IPS-NIHi7 (cell line): ENCODE data around the gene LHFPL3.
"Not testable (repeated sequence)": the region's sequence is repeated elsewhere in the genome, so short reads cannot be mapped to it uniquely, and the experiment has no call there.

Experiments
- DNase-seq: peaks from one replicate; pipeline ENCODE4 v3.0.0; 2012; ENCODE audit warnings: mixed read lengths; ENCODE audit errors: extremely low spot score

The LHFPL3 gene

DNA sequence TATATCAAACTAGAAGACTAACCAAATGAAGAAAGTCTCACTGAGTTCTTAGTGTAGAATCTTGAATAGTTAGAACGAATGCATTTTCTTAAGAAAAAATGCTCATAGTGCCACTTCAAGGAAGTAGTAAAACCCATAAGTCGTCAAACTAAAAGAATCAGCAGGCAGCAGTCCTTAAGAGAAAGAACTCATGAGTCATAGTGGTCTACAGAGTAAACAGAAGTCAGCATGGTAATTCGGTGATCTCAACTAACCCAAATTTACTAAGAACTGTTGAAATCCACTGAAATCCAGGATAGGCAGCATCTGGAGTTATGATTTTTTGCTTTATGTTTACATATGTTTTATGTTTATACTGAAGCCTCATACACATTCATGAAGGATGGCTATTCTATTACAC is 256.2 kb downstream of the LHFPL3 start:
- no peak for DNase-seq

DNA sequence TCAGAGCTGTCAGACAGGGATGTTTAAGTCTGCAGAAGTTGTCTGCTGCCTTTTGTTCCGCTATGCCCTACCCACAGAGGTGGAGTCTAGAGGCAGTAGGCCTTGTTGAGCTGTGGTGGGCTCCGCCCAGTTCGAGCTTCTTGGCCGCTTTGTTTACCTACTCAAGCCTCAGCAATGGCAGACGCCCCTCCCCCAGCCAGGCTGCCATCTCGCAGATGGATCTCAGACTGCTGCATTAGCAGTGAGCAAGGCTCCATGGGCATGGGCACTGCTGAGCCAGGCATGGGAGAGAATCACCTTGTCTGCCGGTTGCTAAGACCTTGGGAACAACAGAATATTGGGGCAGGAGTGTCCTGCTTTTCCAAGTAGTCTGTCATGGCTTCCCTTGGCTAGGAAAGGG is 267.2 kb downstream of the LHFPL3 start:
- DNase-seq: not testable (repeated sequence)

DNA sequence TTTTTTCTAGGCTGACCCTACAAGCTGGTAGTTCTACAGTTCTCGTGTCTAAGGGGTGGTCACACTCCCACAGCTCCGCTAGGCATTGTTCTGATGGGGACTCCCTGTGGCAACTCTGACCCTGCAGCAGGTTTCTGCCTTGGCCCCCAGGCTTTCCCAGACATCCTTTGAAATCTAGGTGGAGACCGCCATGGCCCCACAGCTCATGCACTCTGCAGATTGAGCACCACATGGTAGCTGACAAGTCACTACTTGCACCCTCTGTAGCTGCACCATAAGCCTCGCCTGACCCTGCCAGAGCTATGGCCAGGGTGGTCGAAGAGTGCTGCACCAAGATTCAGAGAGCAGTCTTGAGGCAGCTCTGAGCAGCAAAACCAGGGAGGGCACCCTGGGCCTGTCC is 275.6 kb downstream of the LHFPL3 start:
- DNase-seq: no peak

DNA sequence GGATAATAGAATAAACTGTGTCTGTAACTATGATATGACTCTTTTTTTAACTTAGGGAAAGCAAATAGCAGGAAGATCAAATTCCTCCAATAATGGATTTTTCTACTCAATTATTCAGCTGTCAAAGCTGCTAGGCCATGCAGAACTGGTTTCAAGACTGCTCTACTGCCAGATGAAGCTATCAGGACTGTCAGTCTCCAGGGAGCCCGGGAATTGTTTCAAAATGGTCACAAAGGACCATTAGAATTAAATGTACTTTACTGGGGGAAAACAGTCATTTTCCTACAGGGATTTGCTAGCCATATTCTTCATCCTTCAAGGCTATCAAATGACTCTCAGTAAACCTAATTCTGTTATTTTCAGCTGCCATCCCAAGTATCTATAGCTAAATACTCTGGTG is 276.3 kb downstream of the LHFPL3 start:
- no peak for DNase-seq

DNA sequence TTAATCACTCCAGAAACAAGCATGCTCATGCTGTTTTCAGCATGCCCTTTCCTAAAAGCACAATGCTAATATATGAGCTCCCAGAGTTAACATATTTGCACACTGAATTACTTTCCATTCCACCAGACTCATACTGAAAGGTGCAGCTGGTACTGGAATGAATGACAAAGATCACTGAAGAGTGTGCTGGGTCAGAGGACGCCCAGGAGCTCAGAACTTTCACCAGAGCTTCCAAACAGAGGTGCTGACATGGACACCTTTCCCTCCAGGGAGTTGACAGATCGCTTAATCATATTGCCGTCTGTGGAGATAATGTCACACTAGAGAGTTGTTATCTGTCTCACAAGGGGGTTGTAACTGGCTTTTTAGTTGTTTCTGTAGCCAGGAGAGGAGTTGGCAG is 292.9 kb downstream of the LHFPL3 start:
- DNase-seq: no peak

DNA sequence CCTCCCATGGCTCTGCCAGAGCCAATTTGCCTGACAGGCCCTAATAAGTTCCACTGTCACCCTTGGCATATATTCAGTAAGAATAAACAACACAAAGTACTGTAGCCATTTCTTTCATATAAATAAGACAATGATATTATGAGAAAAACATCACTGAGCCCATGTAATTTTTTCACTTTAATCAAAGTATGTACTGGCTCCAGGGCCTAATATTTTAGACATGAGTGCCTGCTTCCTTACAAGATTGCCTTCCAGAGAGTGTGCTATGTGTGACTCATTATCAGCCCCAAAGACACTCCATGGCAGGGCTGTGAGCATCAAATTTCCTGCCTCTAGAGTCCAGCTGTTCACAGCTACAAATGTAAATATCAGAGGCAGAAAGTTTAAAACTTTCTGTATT is 297.6 kb downstream of the LHFPL3 start:
- DNase-seq: no peak

DNA sequence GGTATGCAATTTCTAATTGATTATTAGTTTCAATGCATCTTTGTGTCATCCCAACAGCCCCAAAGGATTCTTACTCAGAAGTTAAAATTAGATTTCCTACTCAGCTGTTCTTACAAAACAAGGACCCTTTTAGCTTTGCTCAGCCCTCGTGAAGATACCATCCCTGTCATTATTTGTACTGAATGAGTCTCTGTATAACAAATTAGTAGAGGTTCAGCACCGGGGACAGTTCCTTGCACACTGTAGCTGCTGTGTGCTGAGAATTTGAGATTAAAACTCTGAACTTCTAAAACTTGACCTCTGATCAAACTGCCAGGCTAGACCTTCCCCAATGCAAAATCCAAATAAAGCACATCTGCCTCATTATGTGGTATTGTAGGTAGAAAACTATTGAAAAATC is 299.1 kb downstream of the LHFPL3 start:
- peak; percentile 49 for DNase-seq

DNA sequence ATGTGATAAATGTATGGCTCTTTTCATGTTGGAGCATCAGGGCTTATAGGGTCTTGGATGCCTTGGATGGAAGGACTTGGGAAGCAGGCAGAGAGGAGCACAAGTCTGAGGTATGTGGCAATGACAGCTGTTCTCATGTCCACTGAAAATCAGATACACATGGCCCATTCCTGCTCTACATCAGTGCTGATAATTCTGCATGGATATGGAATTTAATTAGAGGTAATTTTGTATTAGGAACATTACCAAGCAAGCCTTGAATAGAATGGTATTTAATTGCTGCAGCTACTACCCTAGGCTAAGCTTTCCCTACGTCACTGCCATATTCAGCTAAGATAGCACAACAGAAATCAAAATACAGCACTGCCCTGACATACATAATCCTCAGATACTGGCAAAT is 299.6 kb downstream of the LHFPL3 start:
- DNase-seq: no peak

DNA sequence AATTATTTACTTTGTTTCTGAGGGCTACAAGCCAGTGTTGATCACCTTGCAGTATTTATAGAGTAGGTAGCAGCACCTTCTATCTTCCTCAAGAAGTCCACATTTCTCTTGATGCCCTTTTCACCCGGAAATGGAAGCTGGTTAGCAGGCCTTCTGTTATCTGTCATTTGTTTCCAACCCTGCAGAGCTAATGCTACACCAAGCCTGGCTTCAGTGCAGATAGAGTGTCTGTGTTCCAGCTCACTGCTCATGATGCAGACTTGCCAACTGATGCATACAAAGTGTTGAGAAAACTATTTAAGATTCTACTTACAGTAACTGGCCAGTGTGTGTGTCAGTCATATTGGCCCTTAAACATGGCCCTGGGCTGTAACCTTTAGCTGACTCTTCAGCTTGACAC is 301.0 kb downstream of the LHFPL3 start:
- DNase-seq: no peak

DNA sequence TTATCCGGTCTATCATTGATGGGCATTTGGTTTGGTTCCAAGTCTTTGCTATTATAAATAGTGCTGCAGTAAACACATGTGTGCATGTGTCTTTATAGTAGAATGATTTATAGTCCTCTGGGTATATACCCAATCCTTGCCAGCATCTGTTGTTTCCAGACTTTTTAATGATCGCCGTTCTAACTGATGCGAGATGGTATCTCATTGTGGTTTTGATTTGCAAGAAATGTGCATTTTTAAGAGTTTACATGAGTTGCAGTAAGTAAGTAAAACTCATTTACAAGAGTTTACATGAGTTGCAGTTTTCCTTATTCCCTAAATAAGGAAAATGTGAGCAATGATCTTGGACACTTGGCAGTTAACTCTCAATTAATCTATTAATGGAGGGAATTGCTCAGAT is 312.1 kb downstream of the LHFPL3 start:
- no peak for DNase-seq

DNA sequence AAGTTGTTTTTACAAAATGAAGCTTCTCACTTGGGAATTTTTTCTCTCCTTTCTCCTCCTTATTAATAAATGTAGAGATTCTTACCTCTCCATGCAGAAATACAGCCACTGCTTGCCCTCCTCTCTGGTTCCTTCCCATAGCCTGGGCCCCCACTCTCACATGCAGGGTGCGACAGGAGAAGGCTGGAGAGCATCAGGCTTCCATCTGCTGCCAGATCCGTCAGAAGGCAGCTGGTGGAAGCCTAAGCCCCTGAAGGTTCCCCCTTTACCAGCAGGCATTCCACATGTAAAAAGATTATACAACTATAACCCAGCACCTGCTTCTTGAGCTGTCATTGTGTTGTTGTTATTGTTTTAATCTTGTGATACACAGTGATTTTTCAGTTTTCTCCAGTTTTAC is 314.2 kb downstream of the LHFPL3 start:
- DNase-seq: no peak

DNA sequence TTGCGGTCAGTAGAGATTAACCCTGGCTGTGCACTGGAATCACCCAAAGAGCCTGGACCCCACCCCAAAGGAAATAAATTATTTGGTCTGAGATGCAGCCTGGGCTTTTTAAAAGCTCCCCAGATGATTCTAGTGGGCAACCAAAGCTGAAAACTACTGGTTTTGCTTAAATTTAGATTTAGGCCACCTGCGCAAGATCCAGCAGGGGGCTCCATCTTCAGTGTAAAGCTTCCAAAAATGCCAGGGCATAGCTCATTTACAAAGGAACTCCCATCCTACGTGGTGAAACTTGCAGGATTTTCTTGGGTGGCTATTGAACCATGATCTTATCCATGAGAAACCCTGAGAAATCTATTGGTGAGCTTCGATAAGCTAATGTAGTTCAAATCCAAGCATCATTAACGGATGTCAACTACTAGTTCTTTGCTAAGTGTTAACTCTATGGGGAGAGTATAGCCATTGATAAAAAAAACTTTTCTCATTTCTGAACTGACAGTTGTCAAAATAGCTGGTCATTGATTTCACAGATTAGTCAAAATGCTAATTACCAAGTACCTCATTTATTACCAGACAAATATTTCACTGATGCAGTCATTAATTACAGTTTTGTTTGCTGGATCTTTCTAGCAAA is 315.3 kb downstream of the LHFPL3 start:
- peak; percentile 65 for DNase-seq

DNA sequence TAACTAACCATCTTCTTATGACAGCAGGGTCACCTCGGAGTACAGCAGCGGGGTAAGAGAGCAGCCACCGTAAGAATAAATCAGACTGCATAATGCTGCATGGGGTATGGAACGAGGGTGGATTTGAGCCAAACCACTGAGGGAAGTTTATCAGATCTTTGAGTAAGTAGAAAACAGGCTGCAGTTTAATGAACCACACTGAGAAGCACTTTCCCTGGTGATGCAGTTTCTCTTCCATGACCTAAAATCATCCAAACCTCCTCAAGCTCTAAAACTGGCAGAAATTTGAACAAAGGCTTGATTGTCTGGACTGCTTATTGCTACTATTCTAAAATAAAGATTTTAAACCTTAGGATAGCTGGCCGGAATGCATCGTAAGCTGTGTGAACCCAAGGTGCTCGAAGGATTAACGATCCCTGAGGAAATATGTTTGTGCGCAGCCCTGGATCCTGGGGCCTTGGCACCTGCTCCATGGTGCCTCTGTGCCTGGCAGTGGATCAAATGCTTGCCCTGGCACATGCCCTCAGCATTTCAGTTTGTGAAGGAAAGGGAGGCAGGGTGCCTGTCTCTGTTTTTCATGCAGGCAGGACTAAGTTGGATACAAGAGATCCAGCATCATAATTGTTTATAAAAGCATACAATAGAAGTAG is 322.7 kb downstream of the LHFPL3 start:
- no peak for DNase-seq

DNA sequence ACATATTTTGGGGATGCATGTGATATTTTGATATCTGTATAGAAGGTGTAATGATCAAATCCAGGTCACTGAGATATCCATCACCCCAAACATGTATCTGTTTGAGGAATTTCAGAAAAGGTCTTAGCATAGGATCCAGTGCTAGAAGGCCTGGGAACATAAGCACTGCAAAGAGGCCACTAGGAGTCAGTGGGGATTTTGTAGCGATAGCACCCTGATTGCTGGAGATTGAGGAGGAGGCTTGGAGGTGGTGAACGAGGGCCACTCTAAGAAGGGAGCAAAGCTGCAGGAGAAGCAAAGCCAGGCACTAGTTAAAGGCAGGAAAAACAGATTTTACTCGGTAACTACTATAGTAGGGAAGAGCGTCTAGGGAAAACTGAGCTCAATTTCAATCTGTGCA is 324.0 kb downstream of the LHFPL3 start:
- peak; percentile 35 for DNase-seq

DNA sequence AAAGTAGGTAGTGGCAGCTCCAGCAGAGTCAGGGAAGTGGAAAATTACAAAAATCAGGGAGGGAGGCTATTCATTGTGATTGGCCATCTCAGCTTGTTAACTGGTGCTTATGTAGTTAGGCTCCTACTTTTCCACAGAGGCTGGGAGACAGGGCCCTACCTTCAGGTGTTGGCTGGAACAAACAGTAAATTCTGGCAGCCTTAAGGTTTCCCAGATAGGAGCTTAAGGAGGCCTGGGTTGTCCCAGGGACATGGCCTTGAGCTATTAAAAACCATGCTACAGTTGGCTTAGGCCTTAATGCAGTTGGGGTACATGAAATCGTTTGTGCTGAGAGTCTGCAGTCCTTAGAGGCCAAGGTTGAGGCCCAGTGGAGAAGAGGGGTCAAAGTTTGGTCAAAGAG is 324.5 kb downstream of the LHFPL3 start:
- no peak for DNase-seq

DNA sequence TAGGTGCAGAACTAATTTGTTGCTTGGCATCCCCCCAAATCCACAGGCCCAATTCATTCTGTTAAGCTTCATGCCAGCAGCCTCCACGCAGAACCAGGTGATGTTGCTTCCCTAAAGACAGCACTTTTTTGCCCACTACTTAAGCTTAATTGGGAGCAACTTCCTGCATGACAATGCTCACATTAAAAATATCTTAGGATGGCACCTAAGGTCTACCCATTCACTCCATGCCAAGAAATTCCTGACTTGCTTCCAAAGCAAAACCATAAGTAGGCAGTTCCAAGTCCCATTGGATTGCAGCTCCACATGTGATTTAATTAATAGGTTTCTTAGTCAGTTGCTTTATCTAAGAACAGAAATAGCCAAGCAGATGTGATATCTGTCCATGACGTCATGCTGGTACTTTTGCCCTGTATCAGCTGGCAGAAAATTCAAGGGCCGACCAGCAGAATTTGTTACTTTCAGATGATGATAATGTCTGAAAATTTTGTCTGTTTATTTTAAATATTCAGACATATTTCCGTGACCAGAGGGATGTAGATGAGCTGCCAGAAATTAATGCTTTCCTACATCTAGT is 325.5 kb downstream of the LHFPL3 start:
- no peak for DNase-seq

DNA sequence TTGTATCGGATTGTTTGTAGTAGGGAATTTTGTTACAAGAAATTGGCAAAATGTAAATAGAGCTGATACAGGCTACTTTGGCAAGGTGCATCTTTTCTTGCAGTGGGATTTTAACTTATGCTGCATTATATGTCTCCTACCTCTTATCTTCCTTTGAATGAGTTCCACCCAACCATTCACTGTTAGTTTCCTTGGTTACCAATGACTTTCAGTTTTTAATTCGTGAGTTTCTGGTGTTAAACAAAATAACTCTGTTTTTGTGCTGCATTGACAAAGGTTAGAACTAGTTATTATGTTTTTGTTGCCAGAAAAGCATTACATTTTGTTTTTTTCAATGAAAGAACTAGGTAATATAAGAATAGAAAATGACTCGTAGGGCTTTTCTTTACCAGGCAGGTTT is 327.2 kb downstream of the LHFPL3 start:
- DNase-seq: no peak

DNA sequence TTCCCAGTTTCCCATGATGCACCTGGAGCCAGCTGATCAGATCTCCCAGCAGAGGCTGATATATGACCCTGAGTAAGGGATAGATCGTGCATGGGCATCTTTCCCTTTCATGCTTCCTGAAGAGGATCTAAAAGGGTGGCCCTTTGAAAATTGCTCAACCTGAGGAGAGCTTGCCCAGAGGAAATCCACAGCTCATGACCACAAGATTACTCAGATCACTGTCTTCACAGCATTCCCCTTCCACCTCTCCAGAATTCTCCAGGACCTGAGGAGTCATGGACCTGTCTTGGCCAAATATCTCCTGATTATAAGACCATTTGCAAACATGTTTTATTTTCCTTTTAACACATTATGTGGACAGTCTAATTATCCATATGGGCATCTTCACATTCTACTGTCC is 328.1 kb downstream of the LHFPL3 start:
- DNase-seq: peak; percentile 18

DNA sequence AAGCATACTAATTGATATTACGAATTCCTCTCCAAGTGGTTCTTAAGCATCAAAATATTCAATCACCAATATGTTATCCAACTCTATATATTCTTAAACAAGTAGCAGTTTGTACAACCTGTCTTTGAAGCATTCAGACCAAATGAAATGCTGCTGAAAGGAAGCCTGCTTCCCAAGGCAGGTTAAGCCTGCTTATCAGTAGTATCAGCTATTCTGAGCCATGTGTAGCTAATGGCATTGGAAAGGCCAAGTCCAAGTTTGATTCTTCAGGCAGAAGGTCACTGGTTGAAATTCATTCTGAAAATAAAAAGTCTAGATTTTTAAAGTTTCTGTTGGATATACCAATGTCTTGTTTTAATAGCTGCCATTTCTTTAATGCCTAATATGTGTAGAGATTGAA is 328.7 kb downstream of the LHFPL3 start:
- no peak for DNase-seq

DNA sequence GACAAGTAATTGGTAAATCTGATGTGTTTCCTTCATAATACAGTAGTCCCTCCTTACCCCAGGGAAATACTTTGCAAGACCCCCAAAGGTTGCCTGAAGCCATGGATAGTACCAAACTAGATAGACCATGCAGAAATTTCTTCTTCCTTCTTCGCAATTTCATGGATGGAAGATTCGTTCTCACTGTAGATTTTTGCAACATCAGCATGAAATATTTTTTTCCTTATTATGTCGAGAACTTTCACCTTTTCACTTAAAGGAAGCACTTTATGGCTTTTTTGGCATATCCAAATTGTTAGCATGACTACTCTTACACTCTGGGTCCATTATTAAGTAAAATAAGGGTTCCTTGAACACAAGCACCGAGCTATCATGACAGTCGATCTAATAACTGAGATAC is 333.2 kb downstream of the LHFPL3 start:
- DNase-seq: no peak

DNA sequence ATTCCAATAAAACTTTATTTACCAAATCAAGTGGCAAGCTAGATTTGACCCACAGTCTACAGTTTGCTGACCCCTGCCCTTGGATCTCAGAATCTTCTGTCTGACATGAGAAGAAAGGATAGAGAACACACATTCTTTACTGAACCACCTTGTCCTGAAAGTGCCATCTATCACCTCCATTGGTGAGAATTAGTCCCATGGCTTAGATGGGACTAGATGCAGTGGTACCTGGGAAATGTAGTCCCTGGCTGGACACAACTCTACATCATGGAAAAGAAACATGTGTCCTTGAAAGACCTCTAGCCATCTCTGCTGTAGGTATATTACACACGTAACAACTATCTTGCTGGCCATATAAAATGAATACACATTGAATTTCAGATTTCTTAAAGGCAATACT is 336.2 kb downstream of the LHFPL3 start:
- DNase-seq: peak; percentile 35

DNA sequence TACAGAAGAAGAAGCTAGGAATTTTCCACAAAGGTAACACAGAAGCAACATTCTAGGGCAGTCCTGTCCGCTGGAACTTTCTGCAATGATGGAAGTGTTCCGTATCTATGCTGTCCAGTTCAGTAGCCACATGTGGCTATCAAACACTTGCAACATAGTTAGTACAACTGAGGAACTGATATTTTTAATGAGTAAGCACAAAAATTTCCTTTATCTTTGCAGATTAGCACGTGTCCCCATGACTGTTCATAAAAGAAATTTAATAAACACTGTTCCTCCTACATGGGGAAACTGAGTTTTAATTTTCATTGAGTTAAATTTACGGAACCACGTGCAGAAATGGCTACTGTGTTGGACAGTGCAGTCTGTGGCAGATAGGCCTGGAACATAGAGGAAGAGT is 349.2 kb downstream of the LHFPL3 start:
- no peak for DNase-seq

DNA sequence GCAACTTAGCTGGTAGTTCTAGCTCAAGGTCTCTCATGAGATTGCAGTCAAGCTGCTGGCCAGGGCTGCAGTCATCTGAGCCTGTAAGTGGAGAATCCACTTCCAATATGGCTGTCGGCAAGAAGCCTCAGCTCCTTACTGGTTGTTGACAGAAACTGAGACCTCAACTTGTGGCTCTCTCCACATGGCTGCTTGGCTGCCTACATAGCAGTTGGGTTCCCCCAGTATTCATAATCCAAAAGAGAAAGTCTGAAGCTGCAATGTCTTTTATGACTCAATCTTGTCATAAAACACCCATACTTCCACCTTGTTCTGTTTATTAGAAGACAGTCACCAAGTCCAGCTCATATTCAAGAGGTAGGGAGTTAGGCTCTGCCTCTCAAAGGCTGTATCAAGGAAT is 350.7 kb downstream of the LHFPL3 start:
- DNase-seq: no peak

DNA sequence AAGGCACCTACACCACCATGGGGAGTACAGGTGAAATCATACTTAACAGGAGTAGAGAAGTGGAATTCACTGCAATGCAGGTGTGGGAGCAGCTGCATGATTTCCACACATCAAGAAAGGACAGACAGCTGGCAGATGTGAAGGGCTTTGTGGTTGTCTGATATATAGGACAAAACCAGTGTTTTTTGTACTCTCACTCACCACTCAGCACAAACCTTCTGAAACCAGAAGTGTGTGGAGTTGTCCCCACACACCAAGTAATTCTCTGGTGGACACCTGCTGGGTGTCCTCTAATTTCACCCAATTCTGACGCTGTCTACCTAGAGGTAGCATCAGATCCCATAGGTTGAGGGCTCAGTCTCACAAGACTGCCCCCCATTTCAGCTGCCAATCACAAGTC is 357.9 kb downstream of the LHFPL3 start:
- no peak for DNase-seq
